GM12891 (cell line): ENCODE data around the gene SCP2.

Source experiments
- DNase-seq: peaks from one replicate; pipeline ENCODE4 v3.0.0; 2011; ENCODE audit warnings: low spot score; ENCODE audit not compliant: insufficient read length
- FAIRE-seq: peaks from 2 replicates; lab custom pipeline; 2011; peaks lifted over from hg19 to GRCh38; lab: Jason Lieb, UNC
- PAX5 ChIP-seq: IDR thresholded peaks from 2 replicates; pipeline ENCODE4 v1.6.1; 2011; ENCODE audit warnings: low read length, moderate library complexity, mild to moderate bottlenecking; ENCODE audit not compliant: insufficient read depth, severe bottlenecking
- POLR2A ChIP-seq: IDR thresholded peaks from 2 replicates; pipeline ENCODE4 v1.6.1; 2011; ENCODE audit warnings: low read depth, low read length, control low read depth
- POLR2AphosphoS5 ChIP-seq: IDR thresholded peaks from 2 replicates; pipeline ENCODE4 v1.6.1; 2011; ENCODE audit warnings: low read depth, low read length, control low read depth
- POU2F2 ChIP-seq: IDR thresholded peaks from 2 replicates; pipeline ENCODE4 v1.6.1; 2011; ENCODE audit warnings: low read depth, mild to moderate bottlenecking, control low read depth, low read length, moderate library complexity
- SPI1 ChIP-seq: IDR thresholded peaks from 2 replicates; pipeline ENCODE4 v1.6.1; 2011; ENCODE audit warnings: low read depth, low read length, control low read depth
- TAF1 ChIP-seq: IDR thresholded peaks from 2 replicates; pipeline ENCODE4 v1.6.1; 2011; ENCODE audit warnings: low read depth, low read length, control low read depth

Gene SCP2

GRCh38 chr1:53086491-53087070, 159.5 kb downstream of the SCP2 start:
- FAIRE-seq (no peak), DNase-seq (no peak)
- TF ChIP-seq PAX5, result no peak
- no peak for TF ChIP-seq POU2F2
- TF ChIP-seq TAF1, result no peak
- TF ChIP-seq SPI1, result no peak
- no peak for TF ChIP-seq POLR2A
- TF ChIP-seq POLR2AphosphoS5, result no peak

- DNase-seq (no peak), FAIRE-seq (no peak)
- no peak for TF ChIP-seq PAX5
- TF ChIP-seq POU2F2, result no peak
- no peak for TF ChIP-seq TAF1
- TF ChIP-seq POLR2AphosphoS5, result no peak
- TF ChIP-seq POLR2A, result no peak
- TF ChIP-seq SPI1, result no peak
Observed at GRCh38 chr1:53087332-53088285, 160.5 kb downstream of the SCP2 start.

- FAIRE-seq (no peak), DNase-seq (no peak)
- TF ChIP-seq SPI1, result no peak
- TF ChIP-seq POU2F2, result no peak
- TF ChIP-seq PAX5, result no peak
- no peak for TF ChIP-seq POLR2AphosphoS5
- TF ChIP-seq POLR2A, result no peak
- TF ChIP-seq TAF1, result no peak
Observed at GRCh38 chr1:53088616-53089300, 161.7 kb downstream of the SCP2 start.

GRCh38 chr1:53089478-53090226, 162.6 kb downstream of the SCP2 start:
- FAIRE-seq (no peak), DNase-seq (no peak)
- no peak for TF ChIP-seq POU2F2
- TF ChIP-seq POLR2A, result no peak

GRCh38 chr1:53090227-53091147, 163.4 kb downstream of the SCP2 start:
- TF ChIP-seq POU2F2 (no peak), PAX5 (no peak), POLR2A (no peak), SPI1 (no peak), POLR2AphosphoS5 (no peak), TAF1 (no peak)
- FAIRE-seq (no peak), DNase-seq (no peak)

- DNase-seq (no peak), FAIRE-seq (no peak)
- TF ChIP-seq POLR2AphosphoS5, result no peak
- no peak for TF ChIP-seq PAX5
- no peak for TF ChIP-seq SPI1
- TF ChIP-seq POU2F2, result no peak
- no peak for TF ChIP-seq TAF1
- no peak for TF ChIP-seq POLR2A
Observed at GRCh38 chr1:53091841-53092645, 165.0 kb downstream of the SCP2 start.

- TF ChIP-seq POLR2AphosphoS5, result no peak
- no peak for TF ChIP-seq POU2F2
- TF ChIP-seq TAF1, result no peak
- no peak for TF ChIP-seq PAX5
- no peak for TF ChIP-seq SPI1
- no peak for TF ChIP-seq POLR2A
- FAIRE-seq (no peak), DNase-seq (no peak)
Observed at GRCh38 chr1:53092659-53093450, 165.8 kb downstream of the SCP2 start.
